ENCODE data around the gene DGKG.

Gene DGKG

GRCh38 chr3:186236357-186237020, 125.5 kb downstream of the DGKG start:
- DNase-seq = no peak

GRCh38 chr3:186235554-186235953, 126.5 kb downstream of the DGKG start:
- DNase-seq = peak in 1 of 6 experiments; percentile 16

GRCh38 chr3:186234152-186234551, 127.9 kb downstream of the DGKG start:
- no peak for DNase-seq

GRCh38 chr3:186226482-186226881, 135.6 kb downstream of the DGKG start:
- DNase-seq = no peak

- DNase-seq = no peak
Observed at GRCh38 chr3:186225603-186226002, 136.4 kb downstream of the DGKG start.

GRCh38 chr3:186224041-186224610, 137.9 kb downstream of the DGKG start:
- no peak for DNase-seq

- no peak for DNase-seq
Observed at GRCh38 chr3:186223476-186223875, 138.6 kb downstream of the DGKG start.

- no peak for DNase-seq
Observed at GRCh38 chr3:186221760-186222378, 140.2 kb downstream of the DGKG start.

- DNase-seq = no peak
Observed at GRCh38 chr3:186220911-186221645, 141.0 kb downstream of the DGKG start.

- no peak for DNase-seq
Observed at GRCh38 chr3:186220365-186220764, 141.7 kb downstream of the DGKG start.

- no peak for DNase-seq
Observed at GRCh38 chr3:186219211-186219638, 142.8 kb downstream of the DGKG start.

GRCh38 chr3:186218421-186218820, 143.6 kb downstream of the DGKG start:
- no peak for DNase-seq

GRCh38 chr3:186217820-186218164, 144.2 kb downstream of the DGKG start:
- DNase-seq = no peak

- no peak for DNase-seq
Observed at GRCh38 chr3:186216900-186217819, 144.9 kb downstream of the DGKG start.

- no peak for DNase-seq
Observed at GRCh38 chr3:186214670-186215069, 147.4 kb downstream of the DGKG start.

- no peak for DNase-seq
Observed at GRCh38 chr3:186213946-186214345, 148.1 kb downstream of the DGKG start.

- DNase-seq = no peak
Observed at GRCh38 chr3:186212611-186213010, 149.4 kb downstream of the DGKG start.

- no peak for DNase-seq
Observed at GRCh38 chr3:186210852-186211500, 151.1 kb downstream of the DGKG start.

- no peak for DNase-seq
Observed at GRCh38 chr3:186209810-186210752, 152.0 kb downstream of the DGKG start.

- no peak for DNase-seq
Observed at GRCh38 chr3:186208296-186208989, 153.6 kb downstream of the DGKG start.

Data from stimulated activated naive CD4-positive, alpha-beta T cell (primary cell).